ENCODE results near the gene DUSP9.
A peak's percentile ranks its signal among the peaks of the same experiment; 100 is the strongest.
"Not testable (repeated sequence)": the region's sequence is repeated elsewhere in the genome, so short reads cannot be mapped to it uniquely, and the experiment has no call there.

The DUSP9 gene

DNA sequence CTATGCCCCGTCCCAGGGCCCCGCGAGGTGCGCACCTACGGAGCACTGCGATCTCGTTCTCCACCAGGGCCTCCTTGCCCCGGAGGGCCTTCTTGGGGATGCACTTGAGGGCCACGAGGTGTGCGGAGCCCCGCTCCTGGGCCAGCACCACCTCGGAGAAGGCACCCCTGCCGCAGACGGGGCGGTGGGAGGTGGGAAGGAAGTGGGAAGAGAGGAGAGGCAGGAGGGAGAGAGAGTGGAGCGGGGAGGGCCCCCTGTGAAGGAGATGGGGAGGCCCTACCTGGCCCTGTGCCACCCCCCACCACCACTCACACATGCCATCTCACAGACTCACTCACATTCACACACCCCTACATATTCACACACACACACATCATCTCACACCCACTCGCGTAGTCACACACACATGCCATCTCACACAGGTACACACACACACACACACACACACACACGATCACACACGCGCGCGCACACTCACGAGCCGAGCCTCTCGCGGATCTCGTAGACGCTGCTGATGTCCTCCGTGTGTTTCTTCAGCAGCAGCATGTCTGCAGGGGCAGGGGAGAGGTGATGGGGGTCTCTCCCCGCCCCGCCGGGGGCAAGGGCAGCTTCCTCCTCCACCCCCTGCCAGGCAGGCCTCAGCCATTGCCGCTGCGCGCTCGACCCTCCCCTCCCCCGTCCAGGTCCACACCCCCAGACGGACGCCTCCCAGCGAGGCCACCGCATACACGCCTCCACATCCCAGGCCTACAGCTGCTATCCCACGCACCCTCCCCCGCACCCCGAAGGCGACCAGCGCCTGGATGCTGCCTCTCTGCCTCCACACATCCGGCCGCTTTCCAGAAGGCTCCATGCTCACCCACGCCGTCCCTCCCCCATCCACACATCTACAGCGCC is 25.8 kb downstream of the DUSP9 start:
- Histone ChIP-seq H3K27me3 (ENCODE audit: control insufficient read depth in 2 of 2, insufficient read depth in 2 of 2, low read length in 2 of 2) (peaks cover 0 to 1% of the 10 kb centered on the region in 2 donors), H3K36me3 (ENCODE audit: control insufficient read depth in 2 of 2, insufficient read depth in 2 of 2, low read length in 2 of 2) (no peaks in the 10 kb centered on the region), H3K27ac (ENCODE audit: low read depth in 2 of 2, low read length in 2 of 2) (no peak overlapping the region), H3K9me3 (ENCODE audit: control insufficient read depth in 2 of 2, low read length in 2 of 2) (no peaks in the 10 kb centered on the region), H3K9ac (ENCODE audit: low read depth in 1 of 2, low read length in 2 of 2) (no peak overlapping the region), H3K4me1 (ENCODE audit: control insufficient read depth in 2 of 2, insufficient read depth in 2 of 2, low read length in 2 of 2) (no peaks in the 10 kb centered on the region), H3K4me3 (ENCODE audit: low read length in 2 of 2) (no peak overlapping the region)

DNA sequence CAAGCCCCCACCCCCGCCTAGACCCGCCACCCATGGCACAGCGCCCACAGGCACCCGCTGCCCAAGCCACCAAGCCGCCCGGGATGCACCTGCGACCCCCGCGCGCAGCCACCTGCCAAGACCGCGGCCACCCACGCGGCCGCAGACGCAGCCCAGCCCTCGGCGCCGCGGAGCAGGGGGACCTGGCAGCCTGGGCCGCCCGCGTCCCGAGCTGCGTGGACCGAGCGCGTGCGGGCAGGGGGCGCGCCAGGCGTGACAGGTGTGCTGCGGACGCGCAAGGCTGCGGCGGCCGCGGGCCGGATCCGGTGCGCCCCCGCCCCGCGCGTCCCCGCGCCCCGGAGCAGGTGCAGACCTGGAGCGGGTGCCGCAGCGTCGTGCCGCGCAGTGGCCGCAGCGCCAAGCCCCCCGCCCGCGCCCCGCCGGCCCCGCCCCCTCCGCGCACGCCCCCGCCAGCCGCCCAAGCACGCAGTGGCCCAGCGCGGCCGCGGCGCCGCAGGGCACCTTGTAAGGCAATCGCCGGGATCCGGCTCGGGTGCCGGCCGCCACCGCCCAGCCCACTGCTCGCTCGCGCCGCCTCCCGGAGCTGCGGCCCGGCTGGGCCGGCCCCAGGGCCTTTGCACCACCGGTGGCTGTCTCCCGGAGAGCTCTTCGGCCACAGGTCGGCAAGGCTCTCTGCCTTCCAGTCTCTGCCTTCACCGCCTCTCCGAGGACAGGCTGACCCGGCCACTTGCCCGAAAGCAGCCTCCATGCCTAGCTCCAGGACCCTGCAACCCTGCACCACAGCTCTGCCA is 26.6 kb downstream of the DUSP9 start, which contains the start of gene PNCK:
PNCK (minus strand) TSS at position 386 of the 791 bp plus-strand sequence. CDS start 737 bp downstream, outside the sequence.
- peaks cover 0 to 1% of the 10 kb centered on the region in 2 donors for H3K27me3 ChIP-seq (ENCODE audit: control insufficient read depth in 2 of 2, insufficient read depth in 2 of 2, low read length in 2 of 2)
- H3K27ac ChIP-seq (ENCODE audit: low read depth in 2 of 2, low read length in 2 of 2) = no peak within 1 kb of the TSS
- H3K9me3 ChIP-seq (ENCODE audit: control insufficient read depth in 2 of 2, low read length in 2 of 2) = no peaks in the 10 kb centered on the region
- H3K4me1 ChIP-seq (ENCODE audit: control insufficient read depth in 2 of 2, insufficient read depth in 2 of 2, low read length in 2 of 2) = no peaks in the 10 kb centered on the region
- no peak within 1 kb of the TSS for H3K9ac ChIP-seq (ENCODE audit: low read depth in 1 of 2, low read length in 2 of 2)
- H3K36me3 ChIP-seq (ENCODE audit: control insufficient read depth in 2 of 2, insufficient read depth in 2 of 2, low read length in 2 of 2) = no peaks in the 10 kb centered on the region
- H3K4me3 ChIP-seq (ENCODE audit: low read length in 2 of 2) = no peak within 1 kb of the TSS

DNA sequence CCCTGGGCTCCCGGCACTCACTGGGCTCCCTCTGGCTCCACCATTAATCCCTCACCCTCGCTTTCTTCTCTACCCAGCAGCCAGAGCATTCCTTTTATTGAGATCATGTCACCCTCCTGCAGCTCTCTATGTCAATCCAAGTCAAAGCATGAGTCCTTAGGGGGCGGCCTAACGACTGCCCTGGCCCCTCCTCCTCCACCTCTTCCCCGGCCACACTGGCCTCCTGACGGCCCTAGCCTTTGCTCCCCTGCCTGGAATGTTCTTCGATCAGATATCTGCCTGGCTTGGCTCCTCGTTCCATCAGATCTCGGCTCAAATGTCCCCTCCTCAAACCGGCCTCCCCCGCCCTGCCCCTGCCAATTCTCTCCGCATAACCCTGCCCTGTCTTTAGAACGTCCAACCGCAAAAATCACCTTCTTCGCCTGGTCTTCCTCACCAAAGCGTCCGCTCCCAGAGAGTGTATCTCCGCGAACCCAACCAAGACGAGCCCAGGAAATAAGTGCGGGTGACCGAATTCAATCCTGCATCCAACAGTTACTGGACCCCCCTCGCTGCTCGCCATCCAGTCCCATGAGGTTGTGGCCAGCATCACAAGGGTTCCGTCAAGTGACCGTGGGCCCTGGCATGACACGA is 27.3 kb downstream of the DUSP9 start:
- no peak overlapping the region for H3K9ac ChIP-seq (ENCODE audit: low read depth in 1 of 2, low read length in 2 of 2)
- no peaks in the 10 kb centered on the region for H3K9me3 ChIP-seq (ENCODE audit: control insufficient read depth in 2 of 2, low read length in 2 of 2)
- H3K36me3 ChIP-seq (ENCODE audit: control insufficient read depth in 2 of 2, insufficient read depth in 2 of 2, low read length in 2 of 2) = no peaks in the 10 kb centered on the region
- H3K27me3 ChIP-seq (ENCODE audit: control insufficient read depth in 2 of 2, insufficient read depth in 2 of 2, low read length in 2 of 2) = peaks cover 0 to 1% of the 10 kb centered on the region in 2 donors
- no peak overlapping the region for H3K27ac ChIP-seq (ENCODE audit: low read depth in 2 of 2, low read length in 2 of 2)
- no peaks in the 10 kb centered on the region for H3K4me1 ChIP-seq (ENCODE audit: control insufficient read depth in 2 of 2, insufficient read depth in 2 of 2, low read length in 2 of 2)
- H3K4me3 ChIP-seq (ENCODE audit: low read length in 2 of 2) = no peak overlapping the region

DNA sequence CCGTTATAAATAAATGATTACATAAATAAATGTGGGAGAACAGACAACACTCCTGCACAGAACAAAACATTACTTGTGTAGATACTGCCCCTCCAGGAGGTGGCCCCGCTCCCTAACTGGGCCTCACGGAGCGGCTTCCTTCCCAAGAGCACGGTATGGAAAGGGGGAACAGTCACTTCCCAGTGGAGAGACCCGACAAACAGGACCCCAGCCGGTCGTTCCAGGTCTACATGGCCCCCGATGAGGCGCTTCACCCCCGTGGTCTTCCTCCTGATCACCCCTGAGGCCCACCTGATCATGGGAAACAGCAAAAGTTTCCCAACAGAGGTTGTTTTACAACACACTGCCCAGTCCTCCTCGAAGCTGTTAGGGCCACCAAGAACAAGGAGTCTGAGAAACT is 34.2 kb downstream of the DUSP9 start:
- H3K27ac ChIP-seq (ENCODE audit: low read depth in 2 of 2, low read length in 2 of 2) = no peak overlapping the region
- H3K9me3 ChIP-seq (ENCODE audit: control insufficient read depth in 2 of 2, low read length in 2 of 2) = no peaks in the 10 kb centered on the region
- H3K27me3 ChIP-seq (ENCODE audit: control insufficient read depth in 2 of 2, insufficient read depth in 2 of 2, low read length in 2 of 2) = no peaks in the 10 kb centered on the region
- no peak overlapping the region for H3K9ac ChIP-seq (ENCODE audit: low read depth in 1 of 2, low read length in 2 of 2)
- no peaks in the 10 kb centered on the region for H3K4me1 ChIP-seq (ENCODE audit: control insufficient read depth in 2 of 2, insufficient read depth in 2 of 2, low read length in 2 of 2)
- no peaks in the 10 kb centered on the region for H3K36me3 ChIP-seq (ENCODE audit: control insufficient read depth in 2 of 2, insufficient read depth in 2 of 2, low read length in 2 of 2)
- H3K4me3 ChIP-seq (ENCODE audit: low read length in 2 of 2) = no peak overlapping the region

DNA sequence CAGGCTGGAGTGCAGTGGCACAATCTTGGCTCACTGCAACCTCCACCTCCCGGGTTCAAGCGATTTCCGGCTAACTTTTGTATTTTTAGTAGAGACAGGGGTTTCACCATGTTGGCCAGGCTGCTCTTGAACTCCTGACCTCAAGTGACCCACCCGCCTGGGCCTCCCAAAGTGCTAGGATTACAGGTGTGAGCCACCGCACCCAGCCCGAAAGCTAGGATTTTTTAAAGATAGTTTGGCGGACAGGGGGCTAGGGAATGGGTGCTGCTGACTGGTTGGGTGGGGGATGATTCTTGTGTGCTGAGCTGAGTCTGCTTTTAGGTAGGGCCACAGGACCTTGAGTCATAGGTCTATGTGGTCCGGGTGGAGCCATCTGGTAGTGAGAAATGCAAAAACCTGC is 36.5 kb downstream of the DUSP9 start:
- H3K4me3 ChIP-seq (ENCODE audit: low read length in 2 of 2); H3K9ac ChIP-seq (ENCODE audit: low read depth in 1 of 2, low read length in 2 of 2); H3K9me3 ChIP-seq (ENCODE audit: control insufficient read depth in 2 of 2, low read length in 2 of 2); H3K27me3 ChIP-seq (ENCODE audit: control insufficient read depth in 2 of 2, insufficient read depth in 2 of 2, low read length in 2 of 2); H3K4me1 ChIP-seq (ENCODE audit: control insufficient read depth in 2 of 2, insufficient read depth in 2 of 2, low read length in 2 of 2); H3K27ac ChIP-seq (ENCODE audit: low read depth in 2 of 2, low read length in 2 of 2); H3K36me3 ChIP-seq (ENCODE audit: control insufficient read depth in 2 of 2, insufficient read depth in 2 of 2, low read length in 2 of 2): not testable (repeated sequence)

DNA sequence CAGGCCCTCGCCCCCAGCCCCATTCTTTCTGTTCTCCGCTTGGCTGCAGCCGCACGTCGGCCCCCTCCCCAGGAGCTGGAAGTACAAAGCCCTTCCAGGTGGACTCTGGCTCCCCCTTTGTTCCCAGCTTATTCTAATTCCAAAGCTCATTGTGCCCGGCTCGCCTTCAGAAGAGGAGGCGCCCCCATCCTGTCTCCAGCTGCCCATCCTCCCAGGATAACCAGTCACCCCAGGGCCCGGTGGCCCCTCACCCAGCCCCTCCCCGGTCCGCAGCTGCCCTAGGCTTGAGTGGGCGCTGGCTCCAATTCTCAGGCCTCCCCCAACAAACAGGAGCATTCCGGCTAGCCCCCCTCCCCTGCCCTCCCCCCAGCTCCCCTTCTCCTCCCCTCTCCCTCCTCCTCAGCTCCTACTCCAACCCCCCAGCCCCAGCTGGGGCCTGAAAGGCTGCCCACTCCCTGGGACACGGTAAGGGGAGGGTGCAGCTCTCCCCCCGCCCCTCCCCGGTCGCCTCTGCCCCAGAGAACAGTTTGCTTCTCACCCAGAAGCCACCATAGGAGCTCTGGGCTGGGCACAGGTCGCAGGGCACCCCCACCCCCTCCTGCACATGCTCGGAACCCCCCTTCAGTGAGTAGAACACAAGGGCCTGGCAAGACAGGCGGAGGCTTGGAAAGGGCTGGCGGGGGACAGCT is 37.6 kb downstream of the DUSP9 start:
- H3K9me3 ChIP-seq (ENCODE audit: control insufficient read depth in 2 of 2, low read length in 2 of 2) = no peaks in the 10 kb centered on the region
- H3K4me1 ChIP-seq (ENCODE audit: control insufficient read depth in 2 of 2, insufficient read depth in 2 of 2, low read length in 2 of 2) = no peaks in the 10 kb centered on the region
- H3K27me3 ChIP-seq (ENCODE audit: control insufficient read depth in 2 of 2, insufficient read depth in 2 of 2, low read length in 2 of 2) = no peaks in the 10 kb centered on the region
- no peaks in the 10 kb centered on the region for H3K36me3 ChIP-seq (ENCODE audit: control insufficient read depth in 2 of 2, insufficient read depth in 2 of 2, low read length in 2 of 2)
- no peak overlapping the region for H3K4me3 ChIP-seq (ENCODE audit: low read length in 2 of 2)
- no peak overlapping the region for H3K27ac ChIP-seq (ENCODE audit: low read depth in 2 of 2, low read length in 2 of 2)
- H3K9ac ChIP-seq (ENCODE audit: low read depth in 1 of 2, low read length in 2 of 2) = no peak overlapping the region

DNA sequence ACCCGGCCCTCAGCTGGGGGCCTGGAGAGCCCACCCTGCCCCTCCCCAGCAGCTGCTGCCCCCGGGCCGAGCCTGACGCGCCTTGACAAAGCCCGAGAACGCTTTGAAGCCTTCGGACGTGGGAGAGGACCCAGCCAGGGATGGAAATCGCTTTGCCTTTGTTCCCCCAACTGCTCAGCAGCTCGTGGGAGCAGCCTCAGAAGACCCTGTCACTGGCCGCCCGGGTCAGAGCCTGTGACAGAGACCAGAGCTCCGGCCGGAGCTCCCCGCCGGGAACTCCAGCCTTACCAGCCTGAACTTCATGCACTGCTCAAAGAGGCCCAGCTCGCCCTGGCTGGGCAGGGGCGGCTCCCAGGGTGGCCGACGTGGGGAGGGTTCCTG is 38.1 kb downstream of the DUSP9 start:
- no peak overlapping the region for H3K27ac ChIP-seq (ENCODE audit: low read depth in 2 of 2, low read length in 2 of 2)
- no peak overlapping the region for H3K4me3 ChIP-seq (ENCODE audit: low read length in 2 of 2)

DNA sequence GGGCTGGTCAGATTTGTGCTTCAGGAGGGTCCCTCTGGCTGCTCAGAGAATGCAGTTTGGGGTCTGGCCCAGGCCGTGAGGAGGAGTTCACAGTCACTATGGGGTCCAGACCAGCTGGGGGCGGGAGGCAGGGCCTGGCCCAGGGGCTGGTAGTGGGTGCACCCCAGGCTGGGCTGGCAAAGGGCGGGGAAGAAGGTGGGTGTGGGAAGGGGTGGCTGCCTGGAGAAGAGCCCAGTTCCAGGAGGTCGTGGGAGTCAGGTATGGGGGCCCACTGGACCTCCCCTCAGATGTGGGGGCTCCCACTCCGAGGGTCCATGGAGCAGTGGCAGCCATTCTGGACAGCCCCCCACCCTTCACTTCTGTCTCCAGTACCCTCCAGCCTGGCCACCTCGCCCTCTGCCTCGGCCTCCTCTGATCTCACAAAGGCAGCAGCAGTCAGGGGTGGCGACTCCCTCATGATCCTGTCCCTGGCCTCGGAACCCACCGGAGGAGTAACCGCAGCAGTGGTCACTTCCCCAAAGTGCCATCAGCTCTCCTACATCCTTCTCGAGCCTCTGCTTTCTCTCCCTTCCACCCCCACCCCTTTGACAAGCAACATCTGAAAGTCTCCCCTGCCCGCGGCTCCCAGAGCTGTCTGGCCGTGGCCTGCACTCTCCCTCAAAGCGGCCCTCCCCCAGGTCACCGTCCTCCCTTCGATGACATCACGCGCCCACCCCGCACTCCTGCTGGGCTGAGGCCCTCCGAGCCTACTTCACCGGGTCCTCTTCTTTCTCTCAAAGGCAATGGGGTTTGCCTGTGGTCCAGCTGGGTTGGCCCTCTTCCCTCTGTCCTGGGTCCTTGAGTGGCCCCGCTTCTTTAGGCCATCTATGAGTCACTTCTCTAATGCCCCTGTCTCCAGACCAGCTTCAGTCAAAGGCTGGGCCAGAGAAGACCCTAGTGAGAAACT is 39.0 kb downstream of the DUSP9 start:
- Histone ChIP-seq H3K9ac (ENCODE audit: low read depth in 1 of 2, low read length in 2 of 2) (no peak overlapping the region), H3K27me3 (ENCODE audit: control insufficient read depth in 2 of 2, insufficient read depth in 2 of 2, low read length in 2 of 2) (no peaks in the 10 kb centered on the region), H3K9me3 (ENCODE audit: control insufficient read depth in 2 of 2, low read length in 2 of 2) (no peaks in the 10 kb centered on the region), H3K36me3 (ENCODE audit: control insufficient read depth in 2 of 2, insufficient read depth in 2 of 2, low read length in 2 of 2) (no peaks in the 10 kb centered on the region), H3K4me1 (ENCODE audit: control insufficient read depth in 2 of 2, insufficient read depth in 2 of 2, low read length in 2 of 2) (peaks cover 0 to 3% of the 10 kb centered on the region in 2 donors), H3K27ac (ENCODE audit: low read depth in 2 of 2, low read length in 2 of 2) (no peak overlapping the region), H3K4me3 (ENCODE audit: low read length in 2 of 2) (no peak overlapping the region)

More for the DNA sequence above, 38.1 kb downstream of the DUSP9 start:
- no peak overlapping the region for H3K9ac ChIP-seq (ENCODE audit: low read depth in 1 of 2, low read length in 2 of 2)
- no peaks in the 10 kb centered on the region for H3K27me3 ChIP-seq (ENCODE audit: control insufficient read depth in 2 of 2, insufficient read depth in 2 of 2, low read length in 2 of 2)
- H3K4me1 ChIP-seq (ENCODE audit: control insufficient read depth in 2 of 2, insufficient read depth in 2 of 2, low read length in 2 of 2) = peaks cover 0 to 3% of the 10 kb centered on the region in 2 donors
- no peaks in the 10 kb centered on the region for H3K36me3 ChIP-seq (ENCODE audit: control insufficient read depth in 2 of 2, insufficient read depth in 2 of 2, low read length in 2 of 2)
- H3K9me3 ChIP-seq (ENCODE audit: control insufficient read depth in 2 of 2, low read length in 2 of 2) = no peaks in the 10 kb centered on the region

DNA sequence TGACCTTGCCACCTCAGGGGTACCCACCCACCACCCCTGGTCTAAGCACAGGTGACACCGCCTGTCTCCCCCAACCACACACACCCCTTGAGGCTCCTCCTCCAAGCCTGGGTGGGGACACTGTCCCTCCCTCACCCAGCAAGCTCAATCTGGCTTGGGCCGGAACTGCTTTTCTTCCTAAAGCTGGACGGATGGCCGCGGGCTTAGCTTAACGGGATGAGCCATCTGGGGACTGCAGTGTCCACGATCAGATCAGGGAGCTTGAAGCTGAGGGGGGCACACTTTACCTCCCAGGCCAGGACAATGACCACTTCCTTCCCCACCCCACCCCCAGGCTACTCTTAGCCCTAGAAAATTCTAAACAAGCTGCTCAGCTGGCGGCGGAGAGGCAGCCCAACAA is 39.7 kb downstream of the DUSP9 start:
- Histone ChIP-seq H3K36me3 (ENCODE audit: control insufficient read depth in 2 of 2, insufficient read depth in 2 of 2, low read length in 2 of 2) (no peaks in the 10 kb centered on the region), H3K9ac (ENCODE audit: low read depth in 1 of 2, low read length in 2 of 2) (peak overlapping the region in 1 of 2 donors; percentile 69), H3K4me3 (ENCODE audit: low read length in 2 of 2) (no peak overlapping the region), H3K4me1 (ENCODE audit: control insufficient read depth in 2 of 2, insufficient read depth in 2 of 2, low read length in 2 of 2) (peaks cover 0 to 3% of the 10 kb centered on the region in 2 donors), H3K27ac (ENCODE audit: low read depth in 2 of 2, low read length in 2 of 2) (peak overlapping the region in 1 of 2 donors; percentile 61), H3K27me3 (ENCODE audit: control insufficient read depth in 2 of 2, insufficient read depth in 2 of 2, low read length in 2 of 2) (no peaks in the 10 kb centered on the region), H3K9me3 (ENCODE audit: control insufficient read depth in 2 of 2, low read length in 2 of 2) (no peaks in the 10 kb centered on the region)
